Spleen (tissue), 11 donors: ENCODE results near the gene BCOR. TPM values are rescaled to one million over a fixed set of nuclear protein-coding genes. Genes with fewer than 3 reads are reported as not detected.

Source experiments
- DNase-seq: peaks from one replicate; pipeline ENCODE4 v3.0.0-alpha.2; 2020
- H3K27ac ChIP-seq, 8 donors: fragments of 200-600 bp; sonication (generic) in 7 of 8; 1 replicate in 4 of 8; 2 replicates in 4 of 8; pipeline versions ENCODE4 v1.5.0 to v1.8.0; 2016 to 2021; ENCODE audit warnings: inconsistent platforms in 4 of 8, mild to moderate bottlenecking in 4 of 8, moderate library complexity in 1 of 8
- H3K27me3 ChIP-seq, 7 donors: fragments of 200-600 bp; sonication (generic) in 6 of 7; replicated peaks in 1 of 7; 1 replicate in 4 of 7; 2 replicates in 3 of 7; pipeline versions ENCODE4 v1.5.0 to v1.8.0; 2016 to 2021; ENCODE audit warnings: inconsistent platforms in 3 of 7, mild to moderate bottlenecking in 1 of 7
- H3K36me3 ChIP-seq, 6 donors: fragments of 200-600 bp; sonication (generic) in 5 of 6; 1 replicate in 4 of 6; 2 replicates in 2 of 6; pipeline versions ENCODE4 v1.5.0 to v1.8.0; 2016 to 2021; ENCODE audit warnings: inconsistent platforms in 2 of 6
- H3K4me1 ChIP-seq, 6 donors: fragments of 200-600 bp; sonication (generic) in 5 of 6; 1 replicate in 3 of 6; 2 replicates in 3 of 6; pipeline versions ENCODE4 v1.5.0 to v1.8.0; 2016 to 2021; ENCODE audit warnings: inconsistent platforms in 3 of 6
- H3K4me3 ChIP-seq, 8 donors: fragments of 200-600 bp; sonication (generic) in 7 of 8; 1 replicate in 4 of 8; 2 replicates in 4 of 8; pipeline versions ENCODE4 v1.5.0 to v1.8.0; 2016 to 2021; ENCODE audit warnings: inconsistent platforms in 4 of 8, mild to moderate bottlenecking in 4 of 8, moderate library complexity in 2 of 8
- H3K9me3 ChIP-seq, 8 donors: fragments of 200-600 bp; sonication (generic) in 7 of 8; 1 replicate in 4 of 8; 2 replicates in 4 of 8; pipeline versions ENCODE4 v1.5.0 to v1.8.0; 2016 to 2021; ENCODE audit warnings: inconsistent platforms in 4 of 8
- POLR2A ChIP-seq, 3 donors: fragments of 450-650 bp; IDR thresholded peaks; one replicate each; pipeline ENCODE4 v1.5.1; 2017; ENCODE audit warnings: antibody characterized with exemption in 3 of 3, mild to moderate bottlenecking in 1 of 3
- POLR2AphosphoS5 ChIP-seq, 3 donors: sonication (generic); formaldehyde crosslinking; IDR thresholded peaks; one replicate each; pipeline ENCODE4 v1.5.1; 2017; ENCODE audit warnings: antibody characterized with exemption in 3 of 3
- WGBS, 5 donors: extraction: QIAGEN DNeasy Blood & Tissue Kit in 3 of 5; methylation state at CpG; one replicate each; pipeline versions ENCODE4 v1.1.5 to v1.1.7; 2013 to 2018; 5-methylcytosine and 5-hydroxymethylcytosine counted together
- intact Hi-C: fragments of 100-400 bp; cut with DNase I; formaldehyde crosslinking; loops from one replicate; pipeline ENCODE4 v1.15.0; 2023; ENCODE audit warnings: low total_unique reads
- polyA plus RNA-seq, 3 donors: library from polyadenylated mRNA; stranded (reverse); fragments of 200-250 nt; gene quantifications; one replicate each; pipeline ENCODE4 v1.2.1, GENCODE V29; 2013
- total RNA-seq, 7 donors: library from RNA; depleted of rRNA in 3 of 7; stranded (reverse); fragments of >200 nt in 3 of 7; fragmentation: NEBNext Ultra II Directional in 4 of 7; extraction: Animal tissue kit (Norgen Biotek cat#: 25700) in 4 of 7; gene quantifications; one replicate each; pipeline versions ENCODE4 v1.1.0 to v1.2.1, GENCODE V29; 2016 to 2021
- TF ChIP-seq, protein P1 (sequence below), 11 experiments: fragments of 200-600 bp in 7 of 11; fragments of 450-650 bp in 4 of 11; sonication (generic) in 4 of 11; IDR thresholded peaks in 8 of 11; conservative IDR thresholded peaks in 3 of 11; 1 replicate in 7 of 11; 2 replicates in 4 of 11; pipeline versions ENCODE4 v1.4.0 to v1.8.0; 2016 to 2021; ENCODE audit warnings: antibody characterized with exemption in 11 of 11, inconsistent platforms in 4 of 11, mild to moderate bottlenecking in 1 of 11
- donor health status: healthy with polysubstance abuse.
- donor health status: DM: no; HTN: no; CAD: no; lungs with moderate emphysema.
- donor health status: DM: no; HTN: no; CAD: no.
- donor health status: Bipolar disorder and iron deficiency.
- donor health status: healthy.
- donor health status: DM: no; HTN: no; CAD: no.
- donor health status: DM: yes; HTN: yes; CAD: no.

The BCOR gene
- total and polyA plus RNA-seq, 10 donors, result 8.3 to 38.6 (median 29.0) TPM

DNA sequence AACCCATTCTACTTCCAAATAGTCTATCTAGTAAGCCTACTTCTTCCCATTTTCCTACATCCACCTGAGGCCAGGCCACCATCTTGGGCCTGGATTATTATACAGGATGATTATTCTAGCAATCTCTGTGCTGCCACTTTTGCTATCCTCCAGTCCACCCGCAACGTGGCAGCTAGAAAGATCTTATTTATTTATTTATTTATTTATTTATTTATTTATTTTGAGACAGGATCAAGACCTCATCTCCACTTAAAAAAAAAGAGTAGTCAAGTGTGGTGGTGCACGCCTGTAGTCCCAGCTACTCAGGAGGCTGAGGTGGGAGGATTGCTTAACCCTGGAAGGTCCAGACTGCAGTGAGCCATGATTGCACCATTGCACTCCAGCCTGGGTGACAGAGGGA is 15.2 kb upstream of the BCOR start:
- peaks cover 7 to 20% (median 13%) of the 10 kb centered on the region in 6 donors for H3K4me1 ChIP-seq
- H3K9me3 ChIP-seq, result no peaks in the 10 kb centered on the region
- no peaks in the 10 kb centered on the region for H3K36me3 ChIP-seq
- H3K27ac ChIP-seq, result no peak overlapping the region
- intact Hi-C loops, result no loop called here
- peaks cover 0 to 28% (median 15%) of the 10 kb centered on the region in 7 donors for H3K27me3 ChIP-seq
- DNase-seq, result no peak
- TF ChIP-seq POLR2AphosphoS5 (IDR thresholded peaks at IDR 0.05), result no peak
- no peak for TF ChIP-seq POLR2A (IDR thresholded peaks at IDR 0.05)
- TF ChIP-seq, protein P1, sequence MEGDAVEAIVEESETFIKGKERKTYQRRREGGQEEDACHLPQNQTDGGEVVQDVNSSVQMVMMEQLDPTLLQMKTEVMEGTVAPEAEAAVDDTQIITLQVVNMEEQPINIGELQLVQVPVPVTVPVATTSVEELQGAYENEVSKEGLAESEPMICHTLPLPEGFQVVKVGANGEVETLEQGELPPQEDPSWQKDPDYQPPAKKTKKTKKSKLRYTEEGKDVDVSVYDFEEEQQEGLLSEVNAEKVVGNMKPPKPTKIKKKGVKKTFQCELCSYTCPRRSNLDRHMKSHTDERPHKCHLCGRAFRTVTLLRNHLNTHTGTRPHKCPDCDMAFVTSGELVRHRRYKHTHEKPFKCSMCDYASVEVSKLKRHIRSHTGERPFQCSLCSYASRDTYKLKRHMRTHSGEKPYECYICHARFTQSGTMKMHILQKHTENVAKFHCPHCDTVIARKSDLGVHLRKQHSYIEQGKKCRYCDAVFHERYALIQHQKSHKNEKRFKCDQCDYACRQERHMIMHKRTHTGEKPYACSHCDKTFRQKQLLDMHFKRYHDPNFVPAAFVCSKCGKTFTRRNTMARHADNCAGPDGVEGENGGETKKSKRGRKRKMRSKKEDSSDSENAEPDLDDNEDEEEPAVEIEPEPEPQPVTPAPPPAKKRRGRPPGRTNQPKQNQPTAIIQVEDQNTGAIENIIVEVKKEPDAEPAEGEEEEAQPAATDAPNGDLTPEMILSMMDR (IDR thresholded peaks at IDR 0.05 in 8 of 11, conservative IDR thresholded peaks at IDR 0.05 in 3 of 11), result no peak
- WGBS, 5 donors, result 89 to 99% (median 95%) methylated on average over 3 of the region's 3 CpGs
- H3K4me3 ChIP-seq, result no peak overlapping the region

DNA sequence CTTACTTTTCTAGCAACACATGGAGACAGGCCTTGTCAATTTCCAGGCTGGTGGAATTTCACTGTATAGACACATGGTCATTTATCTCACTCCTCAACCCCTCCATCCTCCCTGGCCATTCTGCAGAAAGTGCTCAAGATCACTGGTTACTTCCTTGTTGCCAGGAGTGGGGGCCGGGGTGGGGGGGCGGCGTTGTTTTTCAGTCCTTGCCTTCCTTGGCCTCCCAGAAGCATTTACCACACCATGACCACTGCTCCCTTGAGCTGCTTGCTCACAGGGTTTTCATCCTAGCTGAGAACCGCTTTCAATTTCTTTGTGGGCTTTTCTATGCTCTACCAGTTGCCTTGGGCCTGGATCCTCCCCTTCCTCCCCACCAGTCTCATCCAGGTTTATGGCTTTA is 14.1 kb upstream of the BCOR start:
- H3K36me3 ChIP-seq, result no peaks in the 10 kb centered on the region
- H3K27ac ChIP-seq, result no peak overlapping the region
- no peak for TF ChIP-seq POLR2A (IDR thresholded peaks at IDR 0.05)
- TF ChIP-seq, protein P1 (IDR thresholded peaks at IDR 0.05 in 8 of 11, conservative IDR thresholded peaks at IDR 0.05 in 3 of 11), result no peak
- TF ChIP-seq POLR2AphosphoS5 (IDR thresholded peaks at IDR 0.05), result no peak
- H3K4me1 ChIP-seq, result peaks cover 19 to 31% (median 23%) of the 10 kb centered on the region in 6 donors
- peaks cover 0 to 5% (median 0%) of the 10 kb centered on the region in 8 donors for H3K9me3 ChIP-seq
- peaks cover 0 to 39% (median 27%) of the 10 kb centered on the region in 7 donors for H3K27me3 ChIP-seq
- WGBS, 5 donors, result 54 to 87% (median 71%) methylated on average over 4 of the region's 4 CpGs
- intact Hi-C loops, result no loop called here
- DNase-seq, result no peak
- no peak overlapping the region for H3K4me3 ChIP-seq

DNA sequence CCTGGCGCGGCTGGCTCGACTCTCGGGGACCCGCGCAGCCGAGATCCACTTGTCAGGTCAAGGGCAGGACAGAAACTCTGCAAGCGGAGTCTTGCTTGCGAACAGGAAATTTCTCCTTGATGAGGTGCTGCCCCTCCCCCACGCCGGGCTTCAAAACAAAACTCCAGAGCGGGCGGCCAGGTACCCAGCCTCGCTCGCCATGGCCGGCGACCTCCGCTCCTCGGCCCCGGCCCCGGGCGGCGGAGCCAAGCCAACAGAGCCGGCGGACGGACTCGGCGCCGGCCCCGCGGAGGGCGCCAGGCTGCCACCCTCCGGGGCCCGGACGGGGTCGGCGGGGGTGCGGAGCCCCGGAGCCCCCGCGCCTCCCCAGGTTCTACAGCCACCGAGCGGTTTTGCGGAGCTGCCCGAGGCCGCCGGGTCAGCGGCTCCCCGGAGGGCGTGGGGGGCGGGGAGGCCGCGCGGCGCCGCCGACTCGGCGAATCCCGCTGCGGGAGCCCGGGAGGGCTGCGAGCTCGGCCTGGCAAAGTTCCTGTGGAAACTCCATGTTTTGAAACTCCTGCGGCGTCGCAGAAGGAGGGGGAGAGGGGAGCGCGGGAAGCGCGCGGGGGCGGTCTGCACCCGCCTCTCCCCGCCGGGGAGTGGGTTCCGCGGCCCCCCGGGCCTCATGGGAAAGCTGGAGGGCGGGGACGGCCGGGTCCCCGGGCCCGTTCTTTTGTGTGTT is 11.7 kb upstream of the BCOR start:
- 0 to 6% (median 1%) methylated on average over 8 to 84 of the region's 84 CpGs for WGBS, 5 donors
- peak; percentile 78 for DNase-seq
- no peaks in the 10 kb centered on the region for H3K36me3 ChIP-seq
- H3K27ac ChIP-seq, result peak overlapping the region in 7 of 8 donors; percentile 46 to 80 (median 69)
- peaks cover 0 to 5% (median 0%) of the 10 kb centered on the region in 8 donors for H3K9me3 ChIP-seq
- TF ChIP-seq POLR2AphosphoS5 (IDR thresholded peaks at IDR 0.05) (no peak), POLR2A (IDR thresholded peaks at IDR 0.05) (no peak)
- TF ChIP-seq, protein P1 (IDR thresholded peaks at IDR 0.05 in 8 of 11, conservative IDR thresholded peaks at IDR 0.05 in 3 of 11), result no peak
- peak overlapping the region; percentile 26 to 75 (median 48) for H3K4me3 ChIP-seq
- H3K4me1 ChIP-seq, result peaks cover 22 to 47% (median 28%) of the 10 kb centered on the region in 6 donors
- peaks cover 0 to 63% (median 36%) of the 10 kb centered on the region in 7 donors for H3K27me3 ChIP-seq
- intact Hi-C loops, result loop anchor here (10.0 kb wide), 1 partner anchor 45 kb away; no protein-coding TSS in a partner anchor

DNA sequence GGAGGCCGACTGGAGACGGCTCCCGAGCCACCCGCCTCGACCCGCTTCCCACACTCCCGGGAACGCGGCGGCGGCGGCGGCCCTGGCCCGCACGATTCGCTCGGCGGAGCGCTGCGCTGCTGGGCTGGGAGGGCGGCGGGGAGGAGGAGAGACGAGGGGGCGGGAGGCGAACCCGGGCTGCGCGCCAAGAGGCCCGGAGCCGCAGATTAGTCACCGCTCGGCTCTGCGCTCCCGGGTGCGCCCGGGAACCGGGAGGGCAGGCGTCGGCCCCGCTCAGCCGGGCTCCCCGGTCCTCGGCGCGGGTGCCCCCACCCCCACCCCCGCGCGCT is 11.2 kb upstream of the BCOR start:
- intact Hi-C loops, result loop anchor here (10.0 kb wide), 1 partner anchor 46 kb away; no protein-coding TSS in a partner anchor
- H3K36me3 ChIP-seq, result no peaks in the 10 kb centered on the region

More for the DNA sequence above, 11.2 kb upstream of the BCOR start:
- Histone ChIP-seq H3K27me3 (peaks cover 0 to 69% (median 36%) of the 10 kb centered on the region in 7 donors), H3K9me3 (peaks cover 0 to 5% (median 0%) of the 10 kb centered on the region in 8 donors), H3K27ac (peak overlapping the region in 7 of 8 donors; percentile 46 to 80 (median 69)), H3K4me3 (peak overlapping the region; percentile 26 to 75 (median 48)), H3K4me1 (peaks cover 22 to 53% (median 30%) of the 10 kb centered on the region in 6 donors)
- peak; percentile 88 for DNase-seq
- 0 to 33% (median 4%) methylated on average over 6 to 43 of the region's 48 CpGs; no CpG with 5 or more reads in 1 of the 5 donors for WGBS, 5 donors
- peak in 2 of 3 donors; percentile 55 to 56 for TF ChIP-seq POLR2AphosphoS5 (IDR thresholded peaks at IDR 0.05)
- no peak for TF ChIP-seq POLR2A (IDR thresholded peaks at IDR 0.05)
- TF ChIP-seq, protein P1 (IDR thresholded peaks at IDR 0.05 in 8 of 11, conservative IDR thresholded peaks at IDR 0.05 in 3 of 11), result no peak
